ENCODE results near the gene FNDC1.
"Not testable (repeated sequence)": the region's sequence is repeated elsewhere in the genome, so short reads cannot be mapped to it uniquely, and the experiment has no call there.

Gene FNDC1

DNA sequence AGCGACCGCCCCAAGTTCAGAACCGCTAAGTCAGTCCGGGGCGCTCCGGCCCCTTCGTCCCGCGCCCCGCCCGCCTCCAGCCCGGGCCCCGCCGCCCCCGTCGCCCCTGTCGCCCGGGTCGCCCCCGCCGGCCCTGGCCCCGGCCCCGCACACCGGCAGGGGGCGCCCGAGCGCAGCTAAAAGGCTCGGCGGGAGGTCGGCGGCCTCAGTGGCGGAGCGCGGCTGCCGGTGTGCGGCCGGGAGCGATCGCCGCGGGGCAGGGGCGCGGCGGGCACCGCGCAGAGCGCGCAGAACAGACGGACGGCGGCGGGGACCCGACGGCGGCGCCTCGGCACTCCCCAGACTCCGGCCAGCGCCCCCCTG, at the start of gene FNDC1:
TSS of gene FNDC1 (plus strand) at position 208 of the 363 bp plus-strand sequence. CDS start 197 bp downstream, outside the sequence.
- peak; percentile 23 to 38 for DNase-seq (ENCODE audit: low read depth in 2 of 2)

DNA sequence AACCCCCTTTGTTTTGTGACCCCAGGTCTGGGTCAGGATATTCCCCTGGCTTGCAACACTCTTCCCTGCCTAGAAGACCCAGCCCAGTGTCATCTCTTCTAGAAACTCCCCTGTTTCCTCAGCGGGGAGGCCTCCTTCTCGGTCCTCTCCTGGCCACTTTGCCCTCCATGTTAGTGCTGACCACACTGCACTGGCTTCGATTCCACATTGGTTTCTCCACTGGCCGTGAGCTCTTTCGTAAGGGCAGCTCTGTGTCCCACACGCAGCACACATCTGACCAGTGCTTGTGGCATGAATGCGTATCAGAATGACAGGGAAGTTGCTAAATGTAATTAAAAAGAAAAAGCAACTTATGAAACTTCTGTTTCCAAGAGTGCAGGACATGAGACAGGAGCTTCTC, 49.4 kb upstream of the FNDC1 start:
- DNase-seq (ENCODE audit: low read depth in 2 of 2) = no peak

DNA sequence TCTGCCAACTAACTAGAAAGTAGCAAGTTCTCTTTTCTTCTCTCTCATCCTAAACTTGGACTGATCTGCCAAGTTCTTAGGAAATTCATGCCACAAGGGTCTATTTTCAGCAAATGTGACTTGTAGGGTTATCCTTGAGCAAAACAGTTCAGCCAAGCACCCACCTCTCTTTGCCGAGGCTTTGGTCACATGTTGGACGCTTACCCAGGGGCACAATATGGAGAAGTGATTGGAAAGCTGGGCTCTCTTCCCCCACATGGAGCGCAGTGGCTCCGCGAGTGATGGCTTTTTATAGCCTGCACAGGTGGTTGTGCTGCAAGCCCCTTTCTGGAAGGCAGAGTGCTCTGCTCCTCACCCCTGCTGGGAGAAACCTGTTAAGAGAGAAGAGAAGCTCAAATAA, 47.7 kb upstream of the FNDC1 start:
- no peak for DNase-seq (ENCODE audit: low read depth in 2 of 2)

DNA sequence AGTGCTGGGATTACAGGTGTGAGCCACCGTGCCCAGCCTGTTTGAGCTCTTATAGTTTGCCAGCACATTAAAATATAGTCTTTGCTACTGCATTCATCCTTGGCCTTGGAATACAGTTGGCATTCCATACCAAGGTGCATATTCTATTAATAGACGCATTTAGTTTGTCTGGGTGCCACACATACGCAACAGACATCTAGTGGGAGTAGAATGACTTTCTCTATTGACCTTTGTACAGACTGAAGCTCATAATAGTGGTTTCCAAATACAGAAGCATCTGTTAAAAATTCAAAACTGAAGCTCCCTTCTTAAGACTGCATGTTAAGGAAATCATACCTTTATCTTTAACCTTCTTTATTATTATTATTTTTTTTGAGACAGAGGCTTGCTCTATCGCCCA, 46.7 kb upstream of the FNDC1 start:
- no peak for DNase-seq (ENCODE audit: low read depth in 2 of 2)

DNA sequence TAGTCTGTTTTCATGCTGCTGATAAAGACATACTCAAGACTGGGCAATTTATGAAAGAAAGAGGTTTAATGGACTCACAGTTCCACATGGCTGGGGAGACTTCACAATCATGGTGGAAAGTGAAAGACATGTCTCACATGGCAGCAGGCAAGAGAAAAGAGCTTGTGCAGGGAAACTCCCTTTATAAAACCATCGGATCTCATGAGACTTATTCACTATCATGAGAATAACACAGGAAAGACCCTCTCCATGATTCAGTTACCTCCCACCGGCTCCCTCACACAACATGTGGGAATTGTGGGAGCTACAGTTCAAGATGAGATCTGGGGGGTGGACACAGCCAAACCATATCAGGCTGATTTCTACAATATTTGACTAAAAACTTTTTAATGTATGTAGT, 45.4 kb upstream of the FNDC1 start:
- not testable (repeated sequence) for DNase-seq (ENCODE audit: low read depth in 2 of 2)

DNA sequence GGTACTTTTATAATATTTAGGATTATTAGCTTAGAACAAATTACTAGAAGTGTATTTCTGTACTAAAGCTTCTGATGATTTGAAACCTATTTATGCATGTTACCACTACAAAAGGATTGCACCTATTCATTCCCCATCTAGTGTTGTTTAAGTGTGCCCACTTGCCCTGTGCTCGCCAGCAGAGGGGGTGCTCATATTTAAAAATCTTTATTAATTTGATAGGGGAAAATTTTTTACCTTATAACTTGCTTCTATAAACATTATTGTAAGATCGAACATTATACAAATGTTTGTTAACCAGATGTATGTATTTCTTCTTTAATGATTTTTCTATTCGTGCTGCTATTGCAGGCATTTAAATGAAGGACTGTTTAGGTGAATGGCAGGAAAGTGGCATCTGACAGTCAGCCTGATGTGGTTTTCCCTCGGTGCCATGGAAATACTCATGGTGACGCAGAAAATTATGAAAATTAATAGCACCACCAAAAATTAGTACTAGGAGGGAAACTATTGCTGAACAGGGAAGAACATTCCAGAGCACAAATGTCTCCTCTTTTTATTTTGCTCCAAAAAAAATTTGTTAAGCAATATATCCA, 44.1 kb upstream of the FNDC1 start:
- no peak for DNase-seq (ENCODE audit: low read depth in 2 of 2)

DNA sequence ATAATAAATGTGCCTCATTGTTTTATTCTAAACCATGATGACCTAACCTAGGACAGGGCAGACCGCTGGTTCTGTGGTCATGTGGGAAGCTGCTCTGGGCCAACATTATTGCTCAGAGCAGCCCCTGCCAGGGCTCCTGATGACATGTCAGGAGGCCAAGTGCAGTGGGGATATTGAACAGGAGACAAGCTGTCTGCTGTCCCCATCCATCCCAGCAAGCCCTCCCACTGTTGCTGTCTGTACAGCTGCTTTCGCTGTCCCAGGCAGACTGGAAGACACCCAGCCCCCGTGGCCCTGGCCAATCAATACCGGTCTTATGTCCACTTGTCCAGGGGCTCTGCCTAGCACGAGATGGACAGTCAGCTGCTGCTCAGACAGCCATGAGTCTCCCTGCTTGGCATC, 43.2 kb upstream of the FNDC1 start:
- DNase-seq (ENCODE audit: low read depth in 2 of 2) = no peak

DNA sequence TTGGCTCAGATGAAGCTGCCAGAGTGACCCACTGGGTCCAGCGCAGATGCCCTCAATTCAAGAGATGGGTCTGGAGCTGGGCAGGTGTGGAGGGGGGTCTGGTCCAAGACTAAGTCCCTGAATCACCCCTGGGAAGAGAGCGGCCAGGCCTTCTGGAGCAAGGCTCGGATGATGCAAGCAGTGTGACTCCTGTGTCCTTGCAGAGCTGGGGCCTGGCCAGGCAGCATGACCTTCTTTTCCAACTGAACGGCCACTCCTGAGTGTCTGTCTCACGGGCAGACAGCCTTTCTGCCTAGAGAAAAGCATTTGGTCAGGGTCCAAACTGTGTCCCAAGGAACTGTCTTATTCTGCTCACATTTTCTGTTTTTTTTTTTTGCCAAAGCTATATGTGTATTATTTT, 42.6 kb upstream of the FNDC1 start:
- no peak for DNase-seq (ENCODE audit: low read depth in 2 of 2)

DNA sequence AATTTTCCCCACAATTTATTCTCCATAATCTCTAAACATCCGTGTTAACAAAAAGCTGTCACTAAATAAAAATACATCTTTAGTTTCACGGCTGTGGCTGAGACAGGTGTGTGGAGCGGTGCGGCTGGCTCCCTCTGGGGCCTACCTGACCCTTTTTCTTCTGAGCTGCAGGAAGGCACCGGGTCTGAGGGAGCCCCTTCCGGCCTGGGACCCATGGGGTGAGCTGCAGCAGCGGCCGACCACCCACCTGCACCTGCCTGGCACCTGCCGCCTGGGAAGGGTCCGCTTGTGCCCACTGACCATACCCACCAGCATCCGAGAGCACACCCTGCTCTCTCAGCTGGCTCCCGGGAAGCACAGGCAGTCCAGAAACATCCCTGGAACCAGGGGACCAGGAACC, 41.5 kb upstream of the FNDC1 start:
- DNase-seq (ENCODE audit: low read depth in 2 of 2) = no peak

DNA sequence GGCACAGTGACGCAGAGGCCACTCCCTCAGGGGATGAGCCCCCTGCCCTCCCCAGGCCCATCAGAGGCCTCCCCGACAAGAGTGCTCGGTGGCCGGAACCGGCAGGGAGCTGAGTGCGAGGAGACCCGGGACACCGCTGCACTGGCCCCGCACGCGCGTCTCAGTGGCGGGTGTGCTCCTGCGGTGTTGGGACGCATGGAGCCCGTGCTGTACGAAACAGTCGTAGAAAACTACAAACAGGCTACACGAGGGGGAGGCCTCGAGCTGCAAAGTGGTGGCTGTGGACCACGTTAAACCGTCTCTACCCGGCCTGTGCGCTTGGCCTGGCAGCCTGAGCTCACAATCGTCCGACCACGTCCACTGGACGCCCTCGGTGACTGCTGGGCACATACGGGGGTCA, 40.2 kb upstream of the FNDC1 start:
- no peak for DNase-seq (ENCODE audit: low read depth in 2 of 2)

DNA sequence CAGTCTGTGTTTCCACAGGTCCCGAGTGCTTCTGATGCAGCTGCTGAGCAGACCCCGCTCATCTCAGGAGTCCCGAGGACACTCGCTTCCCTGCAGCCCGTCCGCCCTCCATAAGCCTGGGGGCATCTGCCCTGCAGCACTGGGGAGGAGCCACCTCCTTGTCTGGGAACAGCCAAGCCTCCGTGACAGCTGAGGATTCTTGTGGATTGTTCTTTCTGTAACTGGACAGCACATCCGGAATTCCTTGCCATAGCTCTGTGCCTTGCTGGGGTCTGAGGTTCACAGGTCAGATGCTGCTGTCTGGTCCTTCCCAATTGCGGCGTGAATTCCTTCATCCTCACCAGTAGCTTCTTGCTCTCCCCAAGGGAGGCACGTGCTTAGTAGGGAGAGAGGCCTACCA, 38.4 kb upstream of the FNDC1 start:
- no peak for DNase-seq (ENCODE audit: low read depth in 2 of 2)

DNA sequence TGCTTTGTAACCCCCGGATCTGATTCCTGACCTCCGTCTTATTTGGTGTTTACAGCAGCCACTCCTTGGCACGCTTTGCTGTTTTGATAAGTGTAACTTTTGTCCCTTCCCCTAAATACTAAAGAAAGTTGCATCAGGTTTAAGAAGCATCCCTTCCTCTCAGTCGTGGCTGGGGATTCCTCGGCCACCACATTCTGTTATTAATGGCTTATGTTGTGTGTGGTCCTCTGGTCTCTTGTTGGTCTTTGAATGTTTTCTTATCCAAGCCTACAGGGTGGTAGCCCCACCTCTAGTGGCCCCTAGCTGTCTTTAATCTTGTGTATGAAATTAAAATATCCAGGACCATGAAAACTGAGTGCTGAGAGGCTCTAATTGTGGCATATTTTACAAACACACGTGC, 37.5 kb upstream of the FNDC1 start:
- DNase-seq (ENCODE audit: low read depth in 2 of 2) = no peak

DNA sequence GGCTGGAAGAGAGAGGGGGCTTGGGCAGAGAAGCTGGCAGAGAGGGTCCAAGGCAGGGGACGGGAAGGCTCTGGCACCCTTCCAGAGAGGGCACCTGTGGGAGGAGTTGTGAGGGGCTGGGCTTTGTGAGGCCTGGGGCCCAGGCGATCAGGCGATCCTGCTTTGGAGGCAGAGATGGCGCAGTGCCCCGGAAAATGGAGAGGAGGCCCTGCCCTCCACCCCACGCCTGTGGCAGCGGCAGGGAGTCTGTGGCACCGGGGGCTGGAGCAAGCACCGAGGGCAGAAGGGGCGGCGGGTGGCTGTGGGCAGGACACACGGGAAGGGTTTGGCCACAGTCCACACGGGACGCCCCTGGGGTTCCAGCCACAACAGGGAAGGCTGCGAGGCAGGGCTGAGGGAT, 36.5 kb upstream of the FNDC1 start:
- DNase-seq (ENCODE audit: low read depth in 2 of 2) = no peak

DNA sequence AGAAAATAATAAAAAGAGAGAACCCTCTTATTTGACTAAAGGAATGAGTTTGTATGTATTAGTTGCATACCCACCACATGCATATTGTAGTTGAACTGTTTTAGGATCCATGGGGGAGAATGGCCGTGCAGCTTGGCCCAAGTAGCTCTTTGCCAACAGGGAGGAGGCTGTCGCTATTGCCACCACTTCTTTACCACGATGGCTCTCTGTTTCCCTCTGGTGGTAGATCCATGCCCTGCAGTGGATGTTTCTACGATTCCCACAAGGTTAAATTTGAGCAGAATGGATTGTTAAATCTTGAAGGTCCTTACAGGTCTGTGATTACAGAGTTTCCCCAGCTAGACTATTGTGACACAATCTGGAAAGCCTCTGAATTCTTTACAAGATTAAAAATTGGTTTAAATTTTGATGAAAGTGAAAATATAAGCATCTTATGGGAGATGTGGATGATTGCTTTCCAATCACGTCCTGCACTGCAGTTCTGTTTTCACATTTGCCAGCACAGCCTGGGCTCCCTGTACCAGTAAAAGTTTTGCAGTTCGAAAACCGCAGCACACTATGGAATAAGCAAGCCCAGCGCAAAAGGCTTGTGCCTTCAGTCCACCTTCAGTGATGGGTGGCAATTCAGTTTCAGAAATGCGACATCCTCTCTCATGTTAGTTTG, 34.4 kb upstream of the FNDC1 start:
- peak; percentile 66 to 74 for DNase-seq (ENCODE audit: low read depth in 2 of 2)

DNA sequence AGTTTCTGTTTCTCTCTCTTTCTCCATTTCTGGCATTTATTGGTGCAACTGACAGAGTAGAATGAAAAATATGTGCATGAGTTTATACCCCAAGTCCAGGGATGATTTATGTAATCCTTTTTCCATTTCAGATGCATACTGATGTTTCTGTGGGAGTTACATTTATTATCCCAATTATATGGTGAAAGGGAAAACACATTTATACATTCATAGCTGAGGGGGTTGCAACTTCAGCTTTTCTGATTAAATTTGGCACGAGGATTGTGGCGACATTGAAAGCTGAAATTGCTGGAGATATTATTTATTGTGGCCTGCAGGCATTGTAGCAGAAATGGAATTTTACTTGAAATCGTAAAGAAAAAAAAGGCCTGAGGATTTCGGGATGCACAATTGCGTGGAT, 31.5 kb upstream of the FNDC1 start:
- DNase-seq (ENCODE audit: low read depth in 2 of 2) = no peak

DNA sequence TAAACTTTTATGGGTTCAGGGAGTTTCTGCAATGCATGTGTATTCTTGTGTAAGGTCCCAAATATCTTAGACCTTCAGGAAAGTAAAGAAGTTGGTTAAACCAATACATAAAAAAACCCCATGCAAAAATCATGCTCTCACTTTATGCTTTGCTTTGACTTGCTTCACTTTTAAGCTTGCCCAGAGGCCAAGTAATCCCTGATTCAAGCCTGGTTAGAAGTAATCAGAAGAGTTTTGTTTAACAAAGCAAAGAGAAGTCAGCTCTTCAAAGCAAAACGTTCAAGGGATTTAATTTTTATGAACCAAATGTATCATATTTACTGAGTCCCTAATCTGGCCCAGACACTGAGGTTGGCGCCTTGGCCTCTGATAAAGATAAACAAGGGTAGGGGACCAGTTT, 26.7 kb upstream of the FNDC1 start:
- DNase-seq (ENCODE audit: low read depth in 2 of 2) = no peak

DNA sequence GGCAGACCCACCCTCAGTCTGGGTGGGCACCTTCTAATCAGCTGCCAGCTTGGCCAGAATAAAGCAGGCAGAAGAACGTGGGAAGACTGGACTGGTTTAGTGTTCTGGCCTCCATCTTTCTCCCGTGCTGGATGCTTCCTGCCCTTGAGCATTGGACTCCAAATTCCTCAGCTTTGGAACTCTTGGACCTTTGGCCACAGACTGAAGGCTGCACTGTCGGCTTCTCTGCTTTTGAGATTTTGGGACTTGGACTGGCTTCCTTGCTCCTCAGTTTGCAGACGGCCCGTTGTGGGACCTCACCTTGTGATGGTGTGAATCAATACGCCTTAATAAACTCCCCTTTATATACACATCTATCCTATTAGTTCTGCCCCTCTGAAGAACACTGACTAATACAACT, 20.6 kb upstream of the FNDC1 start:
- no peak for DNase-seq (ENCODE audit: low read depth in 2 of 2)

DNA sequence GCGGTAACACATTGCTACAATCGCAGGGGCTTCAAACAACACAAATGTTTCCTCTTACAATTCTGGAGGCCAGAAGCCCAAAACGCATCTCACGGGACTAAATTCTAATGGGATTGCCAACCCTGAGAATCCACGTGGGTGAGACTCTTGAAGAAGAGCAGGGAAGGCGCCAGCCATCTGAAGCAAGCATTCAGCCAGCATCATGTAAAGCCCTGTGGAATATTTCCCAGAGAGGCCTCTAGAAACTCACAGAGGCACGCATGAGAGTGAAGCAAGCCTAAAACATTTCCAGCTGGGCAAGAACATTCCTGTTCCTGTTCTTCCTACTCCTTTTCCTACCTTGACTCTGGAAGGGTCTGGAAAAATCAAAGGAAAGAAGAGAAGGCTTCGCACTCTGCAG, 19.6 kb upstream of the FNDC1 start:
- no peak for DNase-seq (ENCODE audit: low read depth in 2 of 2)

DNA sequence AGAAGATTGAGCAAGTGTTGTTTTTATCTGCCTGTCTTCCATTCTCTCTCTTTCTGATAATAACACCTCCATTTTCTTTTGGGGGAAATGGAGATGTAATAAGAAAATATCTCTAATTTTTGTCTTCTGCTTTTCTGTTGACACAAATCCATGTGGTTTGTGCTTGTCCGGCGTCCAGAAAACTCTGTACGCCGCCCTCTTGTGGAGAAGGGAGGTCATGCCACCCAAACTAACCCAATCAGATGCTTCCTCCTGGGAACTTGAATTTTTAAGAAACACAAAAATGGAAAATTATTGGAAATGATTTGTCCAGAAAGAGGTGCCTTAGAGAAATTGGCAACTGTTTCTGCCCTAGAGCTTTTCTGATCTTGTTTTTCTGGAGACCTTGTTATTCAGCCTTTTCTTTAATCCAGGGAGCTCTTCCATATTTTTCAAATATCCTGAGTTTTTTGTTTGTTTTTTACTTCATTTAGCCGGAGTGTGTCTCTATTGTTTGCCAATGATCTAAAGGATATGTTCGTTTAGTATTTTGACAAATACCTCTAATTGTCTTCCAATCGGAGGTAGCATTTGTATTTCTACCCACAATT, 17.8 kb upstream of the FNDC1 start:
- peak; percentile 24 to 37 for DNase-seq (ENCODE audit: low read depth in 2 of 2)

DNA sequence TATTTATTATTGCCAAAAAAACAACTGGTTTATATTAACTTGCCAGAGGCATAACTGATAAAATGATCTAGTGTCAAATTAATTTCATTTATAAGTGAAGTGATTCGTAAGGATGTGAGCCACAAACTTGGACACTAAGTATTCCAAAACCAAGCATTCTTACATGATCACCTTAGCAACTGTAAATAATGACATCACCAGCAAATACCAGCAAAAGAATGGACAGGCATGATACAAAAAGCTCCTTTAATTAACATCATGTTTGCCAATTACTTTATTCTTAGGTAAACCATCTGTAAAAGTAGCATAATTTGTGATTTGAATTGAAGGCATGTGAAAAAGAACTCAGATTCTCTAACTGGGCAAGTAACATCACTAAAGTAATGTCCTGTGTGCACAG, 17.2 kb upstream of the FNDC1 start:
- no peak for DNase-seq (ENCODE audit: low read depth in 2 of 2)

DNA sequence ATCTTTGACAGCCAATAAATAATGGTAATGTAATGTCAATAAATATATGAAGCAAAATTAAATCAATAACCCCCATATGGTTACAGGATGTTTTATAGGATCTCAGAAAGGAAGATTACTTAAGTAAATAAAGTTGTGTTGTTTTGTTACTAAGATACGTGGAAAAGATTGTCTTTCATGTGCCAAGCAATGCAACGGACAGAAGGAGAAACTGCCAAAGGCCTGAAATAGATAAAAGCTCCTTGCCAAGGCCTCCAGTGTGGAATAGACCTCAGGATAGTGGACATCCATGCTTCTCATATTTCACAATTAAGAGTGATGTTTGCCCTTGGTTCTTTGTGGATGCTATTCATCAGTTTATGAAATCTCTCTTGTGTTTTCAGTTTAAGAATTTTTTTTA, 16.4 kb upstream of the FNDC1 start:
- no peak for DNase-seq (ENCODE audit: low read depth in 2 of 2)

DNA sequence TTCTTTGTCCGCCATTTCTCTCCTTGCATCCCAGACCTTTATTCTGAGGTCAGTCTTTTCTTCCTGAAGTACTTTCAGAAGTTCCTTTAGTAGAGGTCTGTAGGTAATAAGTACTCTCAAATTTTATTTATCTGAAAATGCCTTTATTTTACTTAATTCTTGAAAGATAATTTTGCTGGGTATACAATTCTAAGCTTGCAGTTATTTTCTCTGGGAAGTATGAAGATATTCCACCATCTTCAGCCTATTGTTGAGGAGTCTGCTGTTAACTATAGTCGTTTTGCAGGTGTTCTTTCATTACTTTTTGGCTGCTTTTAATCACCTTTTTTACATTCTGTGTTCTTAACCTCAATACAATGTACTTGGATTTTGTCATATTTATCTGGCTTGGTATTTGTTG, 13.5 kb upstream of the FNDC1 start:
- no peak for DNase-seq (ENCODE audit: low read depth in 2 of 2)

DNA sequence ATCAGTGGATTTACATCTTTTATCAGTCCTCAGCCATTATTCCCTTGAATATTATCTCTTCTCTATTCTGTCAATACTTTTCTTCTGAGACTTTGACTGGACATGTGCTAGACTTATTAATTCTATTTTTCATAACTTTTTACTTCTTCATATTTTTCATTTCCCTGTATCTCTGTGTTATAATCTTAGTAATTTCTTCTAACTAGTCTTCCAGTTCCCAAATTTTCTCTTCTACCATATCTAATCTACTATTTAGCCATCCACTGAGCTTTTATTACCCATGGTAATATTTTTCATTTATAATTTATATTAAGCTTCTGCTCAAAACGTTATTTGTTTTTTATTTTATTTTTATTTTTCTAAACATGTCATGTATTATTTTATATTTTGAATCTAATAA, 13.1 kb upstream of the FNDC1 start:
- no peak for DNase-seq (ENCODE audit: low read depth in 2 of 2)

DNA sequence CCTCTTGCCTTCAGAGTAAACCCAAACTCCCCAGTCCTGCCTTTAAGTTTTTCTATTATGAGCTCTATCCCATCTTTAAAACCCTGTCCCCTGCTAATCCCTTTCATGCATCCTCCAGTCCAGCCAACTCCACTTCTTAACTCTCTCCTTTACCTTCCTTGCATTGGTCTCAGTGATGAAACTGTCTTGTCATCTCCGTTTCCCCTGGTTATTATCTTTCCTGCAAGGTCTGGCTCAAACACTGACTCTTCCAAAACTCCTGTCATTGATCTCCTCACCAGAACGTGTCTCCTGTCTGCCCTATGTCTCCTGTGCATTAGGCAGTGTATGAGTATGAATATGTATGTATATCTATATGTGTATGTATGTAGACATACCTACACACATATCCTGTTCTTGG, 11.8 kb upstream of the FNDC1 start:
- DNase-seq (ENCODE audit: low read depth in 2 of 2) = no peak

All from activated CD4-positive, alpha-beta T cell treated with anti-CD3 and anti-CD28 coated beads for 24 hours (primary cell).